GM18907 (cell line): ENCODE results near the gene SPIRE1.
"Not testable (repeated sequence)": the region's sequence is repeated elsewhere in the genome, so short reads cannot be mapped to it uniquely, and the experiment has no call there.

Source experiments
- ATAC-seq: cut with Tn5 transposase; IDR thresholded peaks from one replicate; pipeline ENCODE4 v1.9.1; 2021; ENCODE audit warnings: mild to moderate bottlenecking, moderate library complexity; ENCODE audit not compliant: unreplicated experiment

SPIRE1 gene

DNA sequence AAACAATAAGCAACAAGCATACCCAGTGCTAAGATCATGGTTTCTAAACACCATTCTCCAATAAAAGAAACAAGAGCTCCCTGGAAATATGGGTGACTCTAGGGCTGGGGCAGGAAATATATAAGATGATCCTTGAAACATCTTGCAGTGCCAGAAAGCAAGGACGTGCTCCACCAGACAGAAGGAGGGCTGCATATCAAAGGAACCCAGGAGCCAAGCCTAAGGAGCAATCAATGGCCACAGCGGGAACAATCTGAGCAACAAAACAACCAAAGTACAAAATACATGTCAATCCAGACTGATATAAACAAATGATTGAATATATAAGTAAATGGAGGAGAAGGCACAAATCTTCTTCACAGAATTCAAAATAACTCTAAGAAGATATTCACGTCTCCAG lies 10.1 kb downstream of the SPIRE1 start:
- no peak for ATAC-seq

DNA sequence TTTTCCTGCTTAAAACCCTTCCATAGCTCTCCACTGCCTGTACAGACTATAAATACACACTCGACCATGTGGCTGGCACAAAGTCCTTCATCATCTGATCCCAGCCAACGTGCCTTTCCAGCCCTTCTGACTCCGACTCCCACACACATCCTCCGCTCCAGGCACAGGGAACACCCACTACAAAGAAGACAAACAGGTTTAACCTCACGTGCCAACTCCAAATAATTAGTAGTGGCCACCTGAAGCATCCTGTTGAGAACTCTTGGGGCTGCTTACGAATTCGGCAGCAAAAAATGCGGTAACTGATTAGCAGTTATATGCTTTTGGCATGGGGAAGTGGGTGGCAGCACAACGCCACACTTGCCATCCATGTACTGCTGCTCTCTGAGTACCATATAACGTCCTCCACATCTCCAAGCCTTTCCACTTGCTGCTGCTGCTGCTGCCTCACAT lies 12.1 kb downstream of the SPIRE1 start:
- no peak for ATAC-seq

DNA sequence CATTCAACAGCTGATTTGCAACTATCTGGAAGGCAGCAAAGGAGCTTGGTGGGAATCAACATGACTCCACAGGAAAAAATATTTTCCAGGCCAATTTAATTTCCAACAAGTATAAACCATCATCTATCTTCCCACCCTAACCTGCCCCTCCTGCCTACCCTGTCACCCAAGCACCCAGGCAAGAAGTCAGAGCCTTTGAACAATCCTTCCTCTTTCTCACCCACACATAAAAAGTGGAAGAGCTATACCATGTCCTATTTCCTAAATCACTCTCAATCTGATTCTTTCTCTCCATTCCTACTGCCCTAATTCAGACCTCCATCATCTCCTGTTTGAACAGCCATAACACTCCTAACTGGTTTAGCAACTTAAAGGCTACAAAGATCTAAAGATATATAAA lies 12.7 kb downstream of the SPIRE1 start:
- ATAC-seq, result no peak

DNA sequence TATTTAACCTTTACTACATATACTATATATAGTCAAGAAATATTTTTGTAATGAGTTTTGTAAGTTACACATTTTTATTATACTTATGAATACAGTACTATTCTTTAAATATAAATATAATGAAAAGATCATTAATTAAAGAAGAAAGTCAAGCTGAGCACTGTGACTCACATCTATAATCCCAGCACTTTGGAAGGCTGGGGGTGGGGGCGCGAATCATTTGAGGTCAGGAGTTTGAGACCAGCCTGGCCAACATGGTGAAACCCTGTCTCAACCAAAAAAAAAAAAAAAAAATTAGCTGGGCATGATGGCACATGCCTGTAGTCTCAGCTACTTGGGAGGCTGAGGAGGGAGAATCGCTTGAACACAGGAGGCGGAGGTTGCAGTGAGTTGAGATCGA lies 14.2 kb downstream of the SPIRE1 start:
- not testable (repeated sequence) for ATAC-seq

DNA sequence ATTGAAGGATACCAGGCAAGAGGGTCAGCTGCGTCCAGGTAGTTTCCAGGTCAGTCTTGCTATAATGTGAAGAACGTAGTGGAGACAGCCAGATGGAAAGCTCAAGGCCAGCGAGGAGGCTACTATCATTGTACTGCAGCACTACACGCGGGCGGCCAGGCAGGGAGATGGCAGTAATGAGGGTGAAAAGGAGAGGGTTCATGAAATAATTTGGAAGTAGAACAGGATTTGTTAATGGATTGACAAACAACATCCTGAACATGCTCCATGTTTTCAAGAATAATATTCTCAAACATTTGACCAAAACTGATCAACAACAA lies 17.1 kb downstream of the SPIRE1 start:
- no peak for ATAC-seq

DNA sequence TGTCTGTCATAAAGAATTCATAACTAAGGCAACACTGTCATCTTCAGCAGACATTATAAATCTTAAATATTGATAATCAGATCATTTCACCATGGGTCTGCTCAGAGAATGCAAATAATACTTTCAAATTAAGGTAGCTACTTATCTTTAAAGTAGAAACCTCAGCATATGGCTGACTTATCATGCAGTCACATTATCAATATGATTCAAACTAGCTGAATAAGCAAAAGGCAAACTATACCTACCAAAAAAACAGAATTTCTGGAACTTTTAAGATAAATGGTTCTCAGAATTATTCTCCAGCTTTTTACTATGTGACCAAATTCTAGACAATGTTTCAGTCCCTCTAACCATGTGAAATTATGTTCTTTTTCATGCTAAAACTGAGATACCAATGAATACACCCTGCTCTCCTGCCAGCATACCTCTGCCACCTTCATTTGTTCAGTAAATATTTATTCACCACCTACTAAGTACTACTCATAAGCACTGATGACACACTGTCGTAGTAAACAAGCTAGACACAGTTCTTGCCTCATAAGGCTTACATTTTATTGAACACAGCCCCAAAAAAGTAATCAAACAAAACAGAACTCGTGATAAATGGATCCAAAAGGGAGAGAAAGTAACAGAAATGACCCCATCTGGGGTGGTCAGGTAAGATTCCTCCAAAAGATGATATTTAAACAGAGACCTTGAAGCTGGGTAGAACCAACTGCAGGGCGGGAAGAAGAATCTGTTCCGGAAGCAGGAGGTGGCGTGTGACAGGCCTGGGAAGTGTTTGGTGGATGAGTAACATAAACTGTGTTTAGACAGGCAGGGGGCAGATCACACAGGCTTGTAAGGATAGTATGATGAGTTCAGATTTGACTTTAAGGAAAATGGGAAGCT lies 17.7 kb downstream of the SPIRE1 start:
- ATAC-seq, result no peak

DNA sequence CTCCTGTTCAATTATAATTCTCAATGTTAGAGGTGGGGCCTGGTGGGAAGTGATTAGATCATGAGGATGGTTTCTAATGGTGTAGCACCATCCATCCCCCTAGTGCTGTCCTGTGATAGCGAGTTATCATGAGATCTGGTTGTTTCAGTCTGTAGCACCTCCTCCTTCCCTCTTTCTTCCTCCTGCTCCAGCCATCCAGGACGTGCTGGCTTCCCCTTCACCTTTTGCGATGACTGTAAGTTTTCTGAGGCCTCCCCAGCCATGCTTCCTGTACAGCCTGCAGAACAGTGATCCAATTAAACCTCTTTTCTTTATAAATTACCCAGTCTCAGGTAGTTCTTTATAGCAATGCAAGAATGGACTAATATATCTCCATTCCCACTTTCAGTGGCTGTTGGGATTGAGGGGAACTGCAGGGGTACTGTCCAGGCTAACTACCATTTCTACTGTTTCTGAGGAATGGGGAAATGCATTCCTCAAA lies 19.2 kb downstream of the SPIRE1 start:
- no peak for ATAC-seq

DNA sequence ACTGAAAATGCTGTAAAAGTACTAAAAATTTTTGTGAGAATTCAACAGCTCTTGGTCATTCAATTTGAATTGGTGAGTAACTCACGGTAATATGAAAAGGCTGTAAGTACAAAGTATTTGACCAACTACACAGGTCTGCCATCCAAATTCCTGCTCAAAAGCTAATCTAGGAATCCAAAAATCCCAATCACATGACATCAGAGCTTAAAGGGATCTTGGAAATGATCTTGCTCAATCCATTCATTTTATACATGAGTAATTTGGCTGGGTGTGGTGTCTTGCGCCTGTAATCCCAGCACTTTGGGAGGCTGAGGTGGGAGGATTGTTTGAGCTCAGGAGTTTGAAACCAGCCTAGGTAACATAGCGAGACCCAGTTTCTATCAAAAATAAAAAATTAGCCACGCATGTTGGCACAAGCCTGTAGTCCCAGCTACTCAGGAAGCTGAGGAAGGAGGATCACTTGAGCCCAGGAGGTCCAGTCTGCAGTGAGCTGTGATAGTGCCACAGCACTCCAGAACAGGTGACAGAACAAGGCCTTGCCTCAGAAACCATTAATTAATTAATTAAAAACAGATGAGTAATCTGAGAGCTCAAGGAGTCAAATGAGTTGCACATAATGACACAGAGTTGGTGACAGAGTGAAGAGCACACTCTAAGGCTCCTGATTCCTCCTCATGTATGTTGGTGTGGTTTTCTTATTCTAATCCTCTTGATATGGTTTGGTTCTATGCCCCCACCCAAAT lies 19.8 kb downstream of the SPIRE1 start:
- no peak for ATAC-seq

DNA sequence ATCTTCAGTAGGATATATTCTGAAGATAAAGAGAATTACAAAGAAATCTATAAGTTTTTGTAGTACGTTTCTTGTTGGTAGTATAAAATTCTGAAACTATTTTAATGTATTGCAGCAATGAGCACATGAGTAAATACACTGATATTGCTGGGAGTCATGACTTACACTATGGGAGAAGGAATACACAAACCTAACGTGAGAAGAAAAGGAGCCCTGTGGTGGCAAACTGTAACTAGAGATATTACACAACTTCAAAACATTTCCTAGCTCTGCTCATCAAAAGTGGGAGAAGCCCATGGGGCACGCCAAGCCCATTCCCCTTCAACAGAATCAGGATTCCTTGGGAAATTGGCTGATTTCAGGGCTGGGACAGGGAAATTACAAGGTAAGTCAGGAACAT lies 20.5 kb downstream of the SPIRE1 start:
- ATAC-seq, result no peak

DNA sequence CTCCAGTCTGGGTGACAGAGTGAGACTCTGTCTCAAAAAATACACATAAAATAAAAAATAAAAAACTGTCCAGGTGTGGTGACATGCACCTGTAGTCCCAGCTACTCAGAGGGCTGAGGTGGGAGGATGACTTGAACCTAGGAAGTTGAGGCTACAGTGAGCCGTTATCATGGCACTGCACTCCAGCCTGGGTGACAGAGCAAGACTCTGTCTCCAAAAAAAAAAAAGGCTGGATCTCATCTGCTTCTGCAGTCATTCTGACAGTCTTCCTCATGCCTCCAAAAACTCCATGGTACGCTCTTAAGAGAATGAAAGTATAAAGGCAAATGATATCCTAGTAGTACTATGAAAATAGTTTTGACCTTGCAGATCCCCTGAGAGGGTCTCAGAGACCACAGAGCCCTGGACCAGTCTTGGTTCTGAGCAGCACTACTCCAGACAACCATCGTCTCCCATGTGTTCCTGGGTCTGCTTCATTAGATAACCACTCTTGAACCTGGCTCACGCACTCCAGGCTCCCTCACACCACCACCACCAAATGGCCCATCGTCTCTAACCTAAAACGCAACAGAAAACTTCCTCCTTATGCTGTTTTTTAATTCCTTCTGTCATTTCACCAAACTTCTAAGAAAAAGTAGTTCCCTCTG lies 26.0 kb downstream of the SPIRE1 start:
- no peak for ATAC-seq

DNA sequence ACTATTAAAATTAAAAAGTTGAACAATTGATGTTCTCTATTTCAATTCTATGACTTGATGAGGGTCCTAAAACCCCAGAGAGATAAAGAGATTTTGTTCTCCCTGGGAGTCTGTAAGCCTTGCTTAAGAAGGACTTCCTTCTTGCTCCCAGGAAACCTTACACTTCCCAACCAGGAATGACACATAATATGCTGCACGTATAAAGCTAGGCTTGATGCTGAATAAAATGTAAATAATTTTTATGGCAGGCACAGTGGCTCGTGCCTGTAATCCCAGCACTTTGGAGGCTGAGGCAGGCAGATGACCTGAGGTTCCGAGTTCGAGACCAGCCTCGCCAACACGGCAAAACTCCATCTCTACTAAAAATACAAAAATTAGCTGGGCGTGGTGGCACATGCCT lies 27.8 kb downstream of the SPIRE1 start:
- ATAC-seq, result no peak

DNA sequence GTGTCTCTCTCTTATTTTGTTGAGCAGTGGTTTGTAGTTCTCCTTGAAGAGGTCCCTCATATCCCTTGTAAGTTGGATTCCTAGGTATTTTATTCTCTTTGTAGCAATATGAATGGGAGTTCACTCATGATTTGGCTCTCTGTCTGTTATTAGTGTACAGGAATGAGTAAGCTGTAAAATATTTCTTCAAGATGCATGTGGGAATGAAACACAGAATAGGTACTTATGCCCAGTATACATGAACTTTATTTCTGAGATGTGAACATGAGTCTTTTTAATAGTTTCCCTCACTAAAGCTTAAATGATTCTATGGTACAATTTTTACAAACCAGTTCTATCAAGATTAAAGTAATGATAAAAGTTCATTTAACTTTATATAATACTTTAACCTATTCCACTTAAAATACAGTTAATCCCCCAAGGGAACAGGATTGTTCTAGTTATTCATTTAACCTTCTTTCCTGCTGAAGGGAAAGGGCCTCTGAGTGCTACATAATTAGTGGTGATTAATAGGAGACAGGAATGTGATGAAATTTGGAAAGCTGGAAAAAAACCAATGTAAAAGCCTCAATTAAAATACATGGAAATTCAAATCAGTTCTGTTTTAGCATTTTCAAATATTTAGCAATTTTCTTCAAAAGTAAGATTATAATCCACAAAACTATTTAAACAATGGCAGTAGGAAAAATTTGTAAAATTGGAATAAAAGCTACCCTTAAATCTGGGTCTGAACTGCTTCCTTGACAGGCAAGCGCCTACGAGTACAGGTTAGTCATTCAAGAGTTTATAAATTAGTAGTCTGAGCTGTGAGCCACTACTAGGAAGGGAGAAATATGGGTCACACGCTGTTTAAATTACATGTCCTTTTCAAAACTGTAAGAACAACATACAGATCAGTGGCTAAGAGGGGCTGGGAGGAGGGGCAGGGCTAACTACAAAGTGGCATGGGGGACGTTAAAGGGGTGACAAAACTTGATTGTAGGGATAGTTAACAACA lies 28.9 kb downstream of the SPIRE1 start:
- no peak for ATAC-seq

DNA sequence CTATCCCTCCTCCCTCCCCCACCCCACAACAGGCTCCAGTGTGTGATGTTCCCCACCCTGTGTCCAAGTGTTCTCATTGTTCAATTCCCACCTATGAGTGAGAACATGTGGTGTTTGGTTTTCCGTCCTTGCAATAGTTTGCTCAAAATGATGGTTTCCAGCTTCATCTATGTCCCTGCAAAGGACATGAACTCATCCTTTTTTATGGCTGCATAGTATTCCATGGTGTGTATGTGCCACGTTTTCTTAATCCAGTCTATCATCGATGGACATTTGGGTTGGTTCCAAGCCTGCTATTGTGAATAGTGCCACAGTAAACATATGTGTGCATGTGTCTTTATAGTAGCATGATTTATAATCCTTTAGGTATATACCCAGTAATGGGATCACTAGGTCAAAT lies 30.7 kb downstream of the SPIRE1 start:
- not testable (repeated sequence) for ATAC-seq

DNA sequence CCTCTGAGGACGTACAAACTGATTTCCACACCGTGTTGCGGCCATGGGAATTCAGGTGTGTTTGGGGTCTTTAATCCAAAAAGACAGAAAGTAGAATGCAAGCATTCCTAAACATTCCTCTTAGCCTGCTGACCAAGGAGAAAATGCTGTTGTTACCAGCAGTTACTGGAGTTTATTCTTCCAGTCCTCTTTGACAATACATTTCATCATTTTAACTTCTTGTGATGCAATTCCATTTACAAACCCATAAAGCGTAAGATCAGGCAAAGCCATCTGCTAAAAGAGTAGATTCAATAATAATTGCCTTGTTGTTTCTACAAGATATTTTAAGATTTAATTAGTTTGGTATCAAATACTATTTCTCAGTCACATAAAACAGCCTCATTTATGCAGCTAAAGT lies 32.7 kb downstream of the SPIRE1 start:
- no peak for ATAC-seq

DNA sequence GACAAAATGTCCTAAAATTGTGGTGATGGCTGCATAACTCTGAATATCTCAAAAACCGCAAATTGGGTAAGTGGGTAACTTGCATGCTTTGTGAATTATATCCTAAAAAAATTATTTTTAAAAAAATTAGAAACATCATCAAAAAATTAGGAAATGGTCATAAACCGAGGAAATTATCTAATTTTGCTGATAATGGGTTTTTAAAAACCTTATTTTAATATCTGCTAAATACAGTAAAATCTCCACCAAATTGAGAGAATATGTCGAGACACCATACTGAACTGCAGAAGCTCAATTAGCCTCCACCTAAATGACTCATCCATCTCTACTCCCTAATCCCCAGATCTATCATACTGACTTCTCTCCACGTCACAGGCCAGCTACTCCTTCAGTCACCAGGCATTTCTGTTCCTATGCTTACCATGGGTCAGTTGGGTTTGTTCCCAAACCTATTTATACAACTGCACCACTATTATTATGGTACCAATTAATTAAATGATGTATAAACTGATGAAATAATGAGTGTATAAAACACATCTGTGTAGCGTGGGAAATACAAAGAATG lies 36.1 kb downstream of the SPIRE1 start:
- ATAC-seq, result no peak

DNA sequence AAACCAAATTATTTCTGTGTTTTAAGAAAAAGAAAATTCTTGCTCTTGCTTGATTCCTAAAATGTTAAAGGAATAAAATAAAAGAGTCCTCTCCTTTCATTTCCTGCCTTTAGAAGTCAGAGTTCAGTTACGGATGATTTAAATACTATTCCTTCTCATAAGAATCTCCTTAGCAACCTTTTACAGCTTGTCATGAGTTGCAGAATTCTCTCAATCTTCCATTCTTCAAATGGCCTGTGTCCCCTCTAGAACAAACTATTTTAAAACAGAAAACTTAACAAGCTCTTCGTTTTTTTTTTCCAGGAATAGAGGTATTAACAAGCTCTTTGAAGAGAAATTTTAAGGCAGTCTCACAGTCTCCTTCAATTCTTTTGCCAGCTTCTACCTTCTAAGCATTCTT lies 42.2 kb downstream of the SPIRE1 start:
- ATAC-seq, result no peak

DNA sequence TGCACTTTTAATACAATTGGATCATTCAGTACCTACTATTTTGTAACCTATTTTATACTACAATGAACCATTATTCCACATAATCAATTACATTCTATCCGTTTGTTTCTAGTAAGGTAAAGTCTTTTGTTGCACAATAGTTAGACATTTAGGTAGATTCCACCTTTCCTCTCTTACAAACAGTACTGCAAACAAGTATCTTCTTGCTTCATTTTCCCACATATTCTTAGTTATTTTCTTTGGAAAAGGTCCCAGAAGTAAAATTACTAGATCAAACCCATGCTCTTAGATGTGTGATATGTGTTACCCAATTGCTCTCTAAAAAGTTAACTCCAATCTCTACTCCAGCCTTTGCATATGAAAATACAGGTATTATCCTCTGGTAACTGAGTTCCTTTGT lies 49.6 kb downstream of the SPIRE1 start:
- no peak for ATAC-seq

DNA sequence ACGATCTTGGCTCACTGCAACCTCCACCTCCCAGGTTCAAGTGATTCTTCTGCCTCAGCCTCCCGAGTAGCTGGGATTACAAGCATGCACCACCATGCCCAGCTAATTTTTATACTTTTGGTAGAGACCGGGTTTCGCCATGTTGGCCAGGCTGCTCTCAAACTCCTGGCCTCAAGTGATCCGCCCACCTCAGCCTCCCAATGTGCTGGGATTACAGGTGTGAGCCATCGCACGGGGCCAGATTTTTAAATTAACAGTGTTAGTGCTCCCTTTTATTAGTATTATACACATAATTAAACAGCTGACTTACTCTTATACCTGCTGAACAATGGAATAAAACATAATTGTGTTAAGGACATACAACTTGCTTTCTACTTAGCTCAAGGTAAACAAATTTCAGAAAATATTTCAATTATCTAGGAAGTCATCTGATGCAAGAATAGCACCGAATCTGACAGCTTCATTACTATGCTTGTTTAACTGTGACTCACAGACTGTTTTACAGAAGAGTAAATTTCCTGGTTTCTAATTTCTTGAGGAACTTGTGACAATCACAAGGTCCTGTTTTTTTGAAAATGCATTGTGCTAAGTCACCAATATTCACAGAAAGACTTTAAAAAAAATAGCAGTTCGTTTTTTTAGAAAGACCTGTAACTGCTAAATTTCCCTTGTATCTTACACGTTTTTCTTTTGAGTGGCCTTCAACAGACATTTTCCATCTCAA lies 51.2 kb downstream of the SPIRE1 start:
- ATAC-seq, result no peak

DNA sequence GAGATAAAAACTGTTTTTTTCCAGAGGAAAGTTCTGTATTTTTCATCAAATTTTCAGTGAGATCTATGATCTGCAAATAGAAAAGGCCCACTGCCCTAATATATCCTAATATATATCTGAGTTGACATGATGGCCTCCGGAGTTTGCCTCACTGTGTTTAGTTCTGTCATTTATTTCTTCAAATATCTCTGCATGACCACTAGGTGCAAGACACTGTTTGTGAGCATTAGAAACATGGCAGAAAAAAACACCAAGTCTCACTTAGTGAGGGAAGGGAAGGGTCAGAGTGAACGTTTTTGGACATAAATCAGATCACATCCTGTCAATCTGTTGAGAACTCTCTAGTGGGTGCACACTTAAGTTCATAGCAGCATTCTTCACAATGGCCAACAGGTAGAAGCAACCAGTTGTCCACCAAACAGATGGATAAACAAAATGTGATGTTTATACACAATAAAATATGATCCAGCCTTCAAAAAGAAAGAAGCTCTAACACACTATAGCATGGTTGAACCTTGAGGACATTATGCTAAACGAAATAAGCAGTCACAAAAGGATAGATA lies 53.4 kb downstream of the SPIRE1 start:
- no peak for ATAC-seq
